ENCODE measurements around the gene RXRG.

- no peak for TF ChIP-seq CTCF (IDR thresholded peaks at IDR 0.05; ENCODE audit: poor library complexity, severe bottlenecking)
- no peak for TF ChIP-seq EP300 (conservative IDR thresholded peaks at IDR 0.05; ENCODE audit: poor library complexity, severe bottlenecking)
These were observed 28.2 kb upstream of the RXRG start for GRCh38 chr1:165473081-165473480.
